IPS-18c (cell line): Measurements from ENCODE around the gene LFNG.
A peak's percentile ranks its signal among the peaks of the same experiment; 100 is the strongest.

ENCODE experiments used
- H3K4me3 ChIP-seq: 2 replicates; pipeline ENCODE4 v1.7.0; 2013; ENCODE audit warnings: low read depth, mild to moderate bottlenecking, low read length, moderate library complexity; ENCODE audit not compliant: insufficient read depth
- H3K9me3 ChIP-seq: one replicate; pipeline ENCODE4 v1.6.1; 2013; ENCODE audit warnings: mild to moderate bottlenecking, low read length, moderate library complexity; ENCODE audit not compliant: control insufficient read depth, insufficient read depth

LFNG gene

GRCh38 chr7:2509298-2509906, 10.2 kb upstream of the LFNG start:
- Histone ChIP-seq H3K9me3 (no peaks in the 10 kb centered on the region), H3K4me3 (no peak overlapping the region)

- Histone ChIP-seq H3K4me3 (no peak overlapping the region), H3K9me3 (no peaks in the 10 kb centered on the region)
These were observed 9.3 kb upstream of the LFNG start for GRCh38 chr7:2510130-2510776.

- Histone ChIP-seq H3K4me3 (no peak overlapping the region), H3K9me3 (no peaks in the 10 kb centered on the region)
These were observed 8.4 kb upstream of the LFNG start for GRCh38 chr7:2510909-2511768.

- H3K4me3 ChIP-seq = no peak overlapping the region
- H3K9me3 ChIP-seq = no peaks in the 10 kb centered on the region
These were observed 7.8 kb upstream of the LFNG start for GRCh38 chr7:2511769-2512168.

GRCh38 chr7:2512179-2512661, 7.4 kb upstream of the LFNG start:
- Histone ChIP-seq H3K4me3 (no peak overlapping the region), H3K9me3 (no peaks in the 10 kb centered on the region)

- no peak overlapping the region for H3K4me3 ChIP-seq
These were observed 6.9 kb upstream of the LFNG start for GRCh38 chr7:2512713-2513112.

GRCh38 chr7:2513702-2514101, 5.9 kb upstream of the LFNG start:
- H3K9me3 ChIP-seq = no peaks in the 10 kb centered on the region
- H3K4me3 ChIP-seq = no peak overlapping the region

More at GRCh38 chr7:2512713-2513112, 6.9 kb upstream of the LFNG start:
- no peaks in the 10 kb centered on the region for H3K9me3 ChIP-seq

- H3K9me3 ChIP-seq = no peaks in the 10 kb centered on the region
- H3K4me3 ChIP-seq = no peak overlapping the region
These were observed 4.8 kb upstream of the LFNG start for GRCh38 chr7:2514473-2515423.

- Histone ChIP-seq H3K4me3 (no peak overlapping the region), H3K9me3 (no peaks in the 10 kb centered on the region)
These were observed 4.0 kb upstream of the LFNG start for GRCh38 chr7:2515424-2516193.

GRCh38 chr7:2516194-2516555, 3.4 kb upstream of the LFNG start:
- H3K4me3 ChIP-seq = no peak overlapping the region
- H3K9me3 ChIP-seq = no peaks in the 10 kb centered on the region

GRCh38 chr7:2517026-2517425, 2.5 kb upstream of the LFNG start:
- Histone ChIP-seq H3K9me3 (no peaks in the 10 kb centered on the region), H3K4me3 (no peak overlapping the region)

GRCh38 chr7:2517678-2518507, 1.7 kb upstream of the LFNG start:
- H3K4me3 ChIP-seq = no peak overlapping the region; the same call in 1 of the 2 replicates

GRCh38 chr7:2518737-2519118, 846 bp upstream of the LFNG start:
- Histone ChIP-seq H3K4me3 (peak overlapping the region; percentile 56), H3K9me3 (no peaks in the 10 kb centered on the region)

More at GRCh38 chr7:2517678-2518507, 1.7 kb upstream of the LFNG start:
- H3K9me3 ChIP-seq = no peaks in the 10 kb centered on the region

GRCh38 chr7:2520131-2520760, 672 bp downstream of the LFNG start:
- H3K4me3 ChIP-seq = peak overlapping the region; percentile 65

GRCh38 chr7:2520761-2521290, 1.3 kb downstream of the LFNG start:
- Histone ChIP-seq H3K4me3 (peak overlapping the region; percentile 65), H3K9me3 (no peaks in the 10 kb centered on the region)

More at GRCh38 chr7:2520131-2520760, 672 bp downstream of the LFNG start:
- no peaks in the 10 kb centered on the region for H3K9me3 ChIP-seq
